GM12878 (cell line): Measurements from ENCODE around the gene EXOSC2. TPM values are rescaled to one million over a fixed set of nuclear protein-coding genes. Genes with fewer than 3 reads are reported as not detected.

Experiments
- BHLHE40 ChIP-seq, 2 experiments: fragments of 450-650 bp in 1 of 2; IDR thresholded peaks; 2 replicates each; pipeline ENCODE4 v1.6.1; 2011 to 2017; ENCODE audit warnings: low read depth in 2 of 2, borderline replicate concordance in 1 of 2, improper control_type of control experiment in 1 of 2, low read length in 1 of 2, mild to moderate bottlenecking in 1 of 2
- CHD4 ChIP-seq: fragments of 200-600 bp; sonication (generic); IDR thresholded peaks from 2 replicates; pipeline ENCODE4 v1.6.1; 2016; ENCODE audit warnings: mild to moderate bottlenecking
- CREM ChIP-seq: IDR thresholded peaks from 2 replicates; pipeline ENCODE4 v1.6.1; 2014; ENCODE audit warnings: antibody characterized with exemption, low read depth
- EGR1 ChIP-seq, 2 experiments: IDR thresholded peaks; 1 replicate in 1 of 2; 2 replicates in 1 of 2; pipeline ENCODE4 v1.6.1; 2011 to 2012; ENCODE audit warnings: low read depth in 2 of 2, low read length in 2 of 2, borderline replicate concordance in 1 of 2, mild to moderate bottlenecking in 1 of 2, moderate library complexity in 1 of 2
- ETV6 ChIP-seq, 2 experiments: fragments of 450-650 bp in 1 of 2; IDR thresholded peaks in 1 of 2; conservative IDR thresholded peaks in 1 of 2; 2 replicates each; pipeline ENCODE4 v1.6.1; 2014; ENCODE audit warnings: antibody characterized with exemption in 1 of 2, borderline replicate concordance in 1 of 2, low read depth in 1 of 2, mild to moderate bottlenecking in 1 of 2, moderate library complexity in 1 of 2
- FOS ChIP-seq: IDR thresholded peaks from 3 replicates; pipeline ENCODE4 v1.6.1; 2011; ENCODE audit warnings: borderline replicate concordance; ENCODE audit not compliant: insufficient read length; ENCODE audit errors: extremely low read depth
- GABPA ChIP-seq: IDR thresholded peaks from 2 replicates; pipeline ENCODE4 v1.6.1; 2014; ENCODE audit warnings: antibody characterized with exemption, low read depth, mild to moderate bottlenecking, inconsistent platforms
- HCFC1 ChIP-seq: fragments of 150-350 bp; IDR thresholded peaks from 2 replicates; pipeline ENCODE4 v1.6.1; 2014; ENCODE audit warnings: low read length
- KLF5 ChIP-seq: fragments of 450-650 bp; IDR thresholded peaks from 2 replicates; pipeline ENCODE4 v1.6.1; 2014; ENCODE audit warnings: mild to moderate bottlenecking; ENCODE audit not compliant: partially characterized antibody
- MEF2B ChIP-seq: fragments of 450-650 bp; IDR thresholded peaks from 2 replicates; pipeline ENCODE4 v1.6.1; 2018; ENCODE audit warnings: mild to moderate bottlenecking, moderate library complexity; ENCODE audit not compliant: partially characterized antibody, poor library complexity, severe bottlenecking
- NFYB ChIP-seq: IDR thresholded peaks from 2 replicates; pipeline ENCODE4 v1.6.1; 2011; ENCODE audit warnings: low read depth, mild to moderate bottlenecking, low read length, improper control_type of control experiment, moderate library complexity; ENCODE audit not compliant: insufficient read depth
- NR2C1 ChIP-seq: fragments of 450-650 bp; IDR thresholded peaks from 2 replicates; pipeline ENCODE4 v1.6.1; 2017; ENCODE audit warnings: antibody characterized with exemption, mild to moderate bottlenecking, moderate library complexity
- PAX5 ChIP-seq: IDR thresholded peaks from 2 replicates; pipeline ENCODE4 v1.6.1; 2011; ENCODE audit warnings: low read depth, low read length, borderline replicate concordance
- PAX8 ChIP-seq: fragments of 450-650 bp; IDR thresholded peaks from 2 replicates; pipeline ENCODE4 v1.6.1; 2017; ENCODE audit warnings: mild to moderate bottlenecking, moderate library complexity
- PML ChIP-seq: IDR thresholded peaks from 2 replicates; pipeline ENCODE4 v1.6.1; 2012; ENCODE audit warnings: low read length, inconsistent platforms
- POLR2A ChIP-seq: IDR thresholded peaks from 2 replicates; pipeline ENCODE4 v1.6.1; 2011; ENCODE audit warnings: low read depth, mild to moderate bottlenecking, low read length
- RB1 ChIP-seq: fragments of 450-650 bp; formaldehyde crosslinking; IDR thresholded peaks from 2 replicates; pipeline ENCODE4 v1.6.1; 2017; ENCODE audit warnings: mild to moderate bottlenecking, borderline replicate concordance
- RUNX3 ChIP-seq: IDR thresholded peaks from 2 replicates; pipeline ENCODE4 v1.6.1; 2012; ENCODE audit warnings: low read length, inconsistent platforms
- SIX5 ChIP-seq: IDR thresholded peaks from 2 replicates; pipeline ENCODE4 v1.6.1; 2011; ENCODE audit warnings: mild to moderate bottlenecking, low read depth, low read length, moderate library complexity; ENCODE audit not compliant: severe bottlenecking
- SP1 ChIP-seq: IDR thresholded peaks from one replicate; pipeline ENCODE4 v1.6.1; 2011; ENCODE audit warnings: low read depth, low read length
- STAT1 ChIP-seq: fragments of 450-650 bp; conservative IDR thresholded peaks from 2 replicates; pipeline ENCODE4 v1.6.1; 2014; ENCODE audit warnings: antibody characterized with exemption, mild to moderate bottlenecking
- TAF1 ChIP-seq: IDR thresholded peaks from 2 replicates; pipeline ENCODE4 v1.6.1; 2011; ENCODE audit warnings: mild to moderate bottlenecking, low read depth, low read length, borderline replicate concordance
- TARDBP ChIP-seq: IDR thresholded peaks from 2 replicates; pipeline ENCODE4 v1.6.1; 2016; ENCODE audit warnings: borderline replicate concordance
- YY1 ChIP-seq: IDR thresholded peaks from 2 replicates; pipeline ENCODE4 v1.6.1; 2011; ENCODE audit warnings: low read depth, mild to moderate bottlenecking, low read length
- polyA plus RNA-seq, 11 experiments: library from polyadenylated mRNA; depleted of rRNA in 4 of 11; unstranded in 6 of 11; stranded (reverse) in 5 of 11; fragments of >200 nt; fragmentation: Nextera tagmentation in 4 of 11; fragmentation: Illumina TruSeq in 1 of 11; extraction: Ambion mirVana in 4 of 11; extraction: Trizol in 1 of 11; gene quantifications; 1 replicate in 1 of 11; 2 replicates in 10 of 11; pipeline versions ENCODE4 v1.2.1 to v1.2.3, GENCODE V29; 2011 to 2016; ENCODE audit warnings: inconsistent platforms in 2 of 11, missing spikeins in 2 of 11, low read depth in 1 of 11
- total RNA-seq, 4 experiments: library from RNA; depleted of rRNA in 3 of 4; stranded (reverse); fragments of >200 nt in 3 of 4; fragmentation: Illumina TruSeq in 1 of 4; extraction: Trizol in 1 of 4; gene quantifications; 2 replicates each; pipeline versions ENCODE4 v1.2.1 to v1.2.3, GENCODE V29; 2013 to 2021
- TF ChIP-seq, protein P1 (sequence below): fragments of 450-650 bp; formaldehyde crosslinking; IDR thresholded peaks from 2 replicates; pipeline ENCODE4 v1.4.0; 2020; ENCODE audit warnings: mild to moderate bottlenecking, moderate library complexity
- TF ChIP-seq, protein P2 (sequence below): fragments of 450-650 bp; conservative IDR thresholded peaks from 2 replicates; pipeline ENCODE4 v1.6.1; 2017; ENCODE audit warnings: mild to moderate bottlenecking, moderate library complexity

EXOSC2 gene
- total and polyA plus RNA-seq, 10 of the 15 experiments (the other 5 are each of a cell fraction or from before 2014, with no cell fraction given) = 26.3 to 55.0 (median 48.0) TPM

GRCh38 chr9:130712564-130713285, 19.1 kb downstream of the EXOSC2 start (continued):
- TF ChIP-seq PAX8 = no peak
- TF ChIP-seq EGR1 (IDR thresholded peaks at IDR 0.05; ENCODE audit: borderline replicate concordance in 1 of 2, low read depth in 2 of 2, low read length in 2 of 2) = peak in 1 of 2 experiments; percentile 46; a peak in 1 of 3 replicates
- TF ChIP-seq SIX5 = peak; percentile 85
- peak; percentile 95 for TF ChIP-seq SP1
- TF ChIP-seq PAX5 = no peak
- TF ChIP-seq, protein P1, sequence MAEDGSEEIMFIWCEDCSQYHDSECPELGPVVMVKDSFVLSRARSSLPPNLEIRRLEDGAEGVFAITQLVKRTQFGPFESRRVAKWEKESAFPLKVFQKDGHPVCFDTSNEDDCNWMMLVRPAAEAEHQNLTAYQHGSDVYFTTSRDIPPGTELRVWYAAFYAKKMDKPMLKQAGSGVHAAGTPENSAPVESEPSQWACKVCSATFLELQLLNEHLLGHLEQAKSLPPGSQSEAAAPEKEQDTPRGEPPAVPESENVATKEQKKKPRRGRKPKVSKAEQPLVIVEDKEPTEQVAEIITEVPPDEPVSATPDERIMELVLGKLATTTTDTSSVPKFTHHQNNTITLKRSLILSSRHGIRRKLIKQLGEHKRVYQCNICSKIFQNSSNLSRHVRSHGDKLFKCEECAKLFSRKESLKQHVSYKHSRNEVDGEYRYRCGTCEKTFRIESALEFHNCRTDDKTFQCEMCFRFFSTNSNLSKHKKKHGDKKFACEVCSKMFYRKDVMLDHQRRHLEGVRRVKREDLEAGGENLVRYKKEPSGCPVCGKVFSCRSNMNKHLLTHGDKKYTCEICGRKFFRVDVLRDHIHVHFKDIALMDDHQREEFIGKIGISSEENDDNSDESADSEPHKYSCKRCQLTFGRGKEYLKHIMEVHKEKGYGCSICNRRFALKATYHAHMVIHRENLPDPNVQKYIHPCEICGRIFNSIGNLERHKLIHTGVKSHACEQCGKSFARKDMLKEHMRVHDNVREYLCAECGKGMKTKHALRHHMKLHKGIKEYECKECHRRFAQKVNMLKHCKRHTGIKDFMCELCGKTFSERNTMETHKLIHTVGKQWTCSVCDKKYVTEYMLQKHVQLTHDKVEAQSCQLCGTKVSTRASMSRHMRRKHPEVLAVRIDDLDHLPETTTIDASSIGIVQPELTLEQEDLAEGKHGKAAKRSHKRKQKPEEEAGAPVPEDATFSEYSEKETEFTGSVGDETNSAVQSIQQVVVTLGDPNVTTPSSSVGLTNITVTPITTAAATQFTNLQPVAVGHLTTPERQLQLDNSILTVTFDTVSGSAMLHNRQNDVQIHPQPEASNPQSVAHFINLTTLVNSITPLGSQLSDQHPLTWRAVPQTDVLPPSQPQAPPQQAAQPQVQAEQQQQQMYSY (CRISPR knock-in tag) = no peak
- TF ChIP-seq YY1 = peak; percentile 96
- TF ChIP-seq FOS = peak; percentile 82
- TF ChIP-seq TAF1 = peak; percentile 91; the same call in 1 of the 2 replicates
- peak in 1 of 2 experiments; percentile 71; a peak in 1 of 4 replicates for TF ChIP-seq BHLHE40 (IDR thresholded peaks at IDR 0.05; ENCODE audit: borderline replicate concordance in 1 of 2, low read depth in 2 of 2, low read length in 1 of 2)
- peak; percentile 76 for TF ChIP-seq NR2C1
- TF ChIP-seq KLF5 = no peak
- TF ChIP-seq RUNX3 = 0 out of 2 replicates have a peak, but pooled peaks have one; percentile 21
- peak; percentile 95 for TF ChIP-seq NFYB
- TF ChIP-seq CREM = peak; percentile 43; the same call in 1 of the 2 replicates
- TF ChIP-seq ETV6 (conservative IDR thresholded peaks at IDR 0.05 in 1 of 2, IDR thresholded peaks at IDR 0.05 in 1 of 2; ENCODE audit: borderline replicate concordance in 1 of 2, low read depth in 1 of 2) = no peak
- 0 out of 2 replicates have a peak, but pooled peaks have one; percentile 57 for TF ChIP-seq TARDBP
- peak; percentile 20 for TF ChIP-seq MEF2B
- peak; percentile 4; the same call in 1 of the 2 replicates for TF ChIP-seq RB1
- peak; percentile 89 for TF ChIP-seq HCFC1
- TF ChIP-seq CHD4 = no peak
- TF ChIP-seq POLR2A = peak; percentile 90
- TF ChIP-seq PML = peak; percentile 60; the same call in 1 of the 2 replicates
- TF ChIP-seq GABPA = 0 out of 2 replicates have a peak, but pooled peaks have one; percentile 32
- TF ChIP-seq STAT1 = 0 out of 2 replicates have a peak, but pooled peaks have one; percentile 70
- TF ChIP-seq, protein P2, sequence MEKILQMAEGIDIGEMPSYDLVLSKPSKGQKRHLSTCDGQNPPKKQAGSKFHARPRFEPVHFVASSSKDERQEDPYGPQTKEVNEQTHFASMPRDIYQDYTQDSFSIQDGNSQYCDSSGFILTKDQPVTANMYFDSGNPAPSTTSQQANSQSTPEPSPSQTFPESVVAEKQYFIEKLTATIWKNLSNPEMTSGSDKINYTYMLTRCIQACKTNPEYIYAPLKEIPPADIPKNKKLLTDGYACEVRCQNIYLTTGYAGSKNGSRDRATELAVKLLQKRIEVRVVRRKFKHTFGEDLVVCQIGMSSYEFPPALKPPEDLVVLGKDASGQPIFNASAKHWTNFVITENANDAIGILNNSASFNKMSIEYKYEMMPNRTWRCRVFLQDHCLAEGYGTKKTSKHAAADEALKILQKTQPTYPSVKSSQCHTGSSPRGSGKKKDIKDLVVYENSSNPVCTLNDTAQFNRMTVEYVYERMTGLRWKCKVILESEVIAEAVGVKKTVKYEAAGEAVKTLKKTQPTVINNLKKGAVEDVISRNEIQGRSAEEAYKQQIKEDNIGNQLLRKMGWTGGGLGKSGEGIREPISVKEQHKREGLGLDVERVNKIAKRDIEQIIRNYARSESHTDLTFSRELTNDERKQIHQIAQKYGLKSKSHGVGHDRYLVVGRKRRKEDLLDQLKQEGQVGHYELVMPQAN = peak; percentile 85; the same call in 1 of the 2 replicates
